Stimulated activated CD8-positive, alpha-beta memory T cell treated with anti-CD3 and anti-CD28 coated beads, Interleukin-12 subunit alpha, Interleukin-12 subunit beta, amount 100 ng/mL, for 24 hours (primary cell): ENCODE results near the gene ZC3H18.

Experiments used
- DNase-seq: peaks from one replicate; pipeline ENCODE4 v3.0.0-alpha.2; 2020; ENCODE audit errors: extremely low read depth

The ZC3H18 gene

GRCh38 chr16:88532434-88533241 lies 37.6 kb upstream of the ZC3H18 start:
- DNase-seq = no peak

GRCh38 chr16:88533381-88533917 lies 36.8 kb upstream of the ZC3H18 start:
- no peak for DNase-seq

GRCh38 chr16:88533932-88534637 lies 36.1 kb upstream of the ZC3H18 start:
- DNase-seq = peak; percentile 58

GRCh38 chr16:88534638-88535190 lies 35.5 kb upstream of the ZC3H18 start:
- DNase-seq = no peak

- no peak for DNase-seq
Measured at GRCh38 chr16:88535191-88535856, 34.9 kb upstream of the ZC3H18 start.

GRCh38 chr16:88535857-88536222 lies 34.4 kb upstream of the ZC3H18 start:
- DNase-seq = no peak

GRCh38 chr16:88536510-88536909 lies 33.7 kb upstream of the ZC3H18 start:
- DNase-seq = no peak

- no peak for DNase-seq
Measured at GRCh38 chr16:88536971-88537751, 33.0 kb upstream of the ZC3H18 start.

GRCh38 chr16:88537859-88538258 lies 32.3 kb upstream of the ZC3H18 start:
- DNase-seq = no peak

- DNase-seq = no peak
Measured at GRCh38 chr16:88538366-88539060, 31.7 kb upstream of the ZC3H18 start.

GRCh38 chr16:88539261-88539651 lies 30.9 kb upstream of the ZC3H18 start:
- DNase-seq = no peak

GRCh38 chr16:88539652-88540345 lies 30.4 kb upstream of the ZC3H18 start:
- DNase-seq = no peak

GRCh38 chr16:88540346-88540977 lies 29.7 kb upstream of the ZC3H18 start:
- no peak for DNase-seq

GRCh38 chr16:88541831-88542616 lies 28.2 kb upstream of the ZC3H18 start:
- no peak for DNase-seq

GRCh38 chr16:88543230-88543813 lies 26.9 kb upstream of the ZC3H18 start:
- DNase-seq = no peak

GRCh38 chr16:88545781-88546180 lies 24.4 kb upstream of the ZC3H18 start:
- no peak for DNase-seq

- no peak for DNase-seq
Measured at GRCh38 chr16:88548131-88548874, 21.9 kb upstream of the ZC3H18 start.

GRCh38 chr16:88548985-88549384 lies 21.2 kb upstream of the ZC3H18 start:
- DNase-seq = no peak
